Hepatocyte (in vitro differentiated cells): ENCODE measurements around the gene CIAO2B.

ENCODE experiments used
- CTCF ChIP-seq: fragments of 200-600 bp; sonication (generic); IDR thresholded peaks from 2 replicates; pipeline ENCODE4 v1.5.1; 2016; ENCODE audit warnings: antibody characterized with exemption, mild to moderate bottlenecking; ENCODE audit not compliant: poor library complexity
- EZH2phosphoT487 ChIP-seq: fragments of 200-600 bp; sonication (generic); IDR thresholded peaks from one replicate; pipeline ENCODE4 v1.6.1; 2018; ENCODE audit warnings: antibody characterized with exemption, mild to moderate bottlenecking, low read depth, moderate library complexity; ENCODE audit not compliant: unreplicated experiment, severe bottlenecking

- TF ChIP-seq EZH2phosphoT487 (no peak), CTCF (no peak)
Observed at GRCh38 chr16:66940236-66940635, 6.0 kb upstream of the CIAO2B start.
